C4-2B (cell line): ENCODE results near the gene TNNI3K.

Experiments
- H3K27ac ChIP-seq: fragments of 450-650 bp; 2 replicates; pipeline ENCODE4 v1.5.1; 2017
- CTCF ChIP-seq: fragments of 450-650 bp; conservative IDR thresholded peaks from 2 replicates; pipeline ENCODE4 v1.5.1; 2017; ENCODE audit warnings: mild to moderate bottlenecking
- ZFX ChIP-seq: fragments of 450-650 bp; IDR thresholded peaks from 2 replicates; pipeline ENCODE4 v1.6.1; 2017

Gene TNNI3K

GRCh38 chr1:74526708-74527107, 291.5 kb downstream of the TNNI3K start:
- TF ChIP-seq ZFX (no peak), CTCF (no peak)
- H3K27ac ChIP-seq = no peak overlapping the region

GRCh38 chr1:74528123-74528522, 292.9 kb downstream of the TNNI3K start:
- TF ChIP-seq ZFX = no peak
- no peak for TF ChIP-seq CTCF
- H3K27ac ChIP-seq = no peak overlapping the region

GRCh38 chr1:74530892-74531291, 295.7 kb downstream of the TNNI3K start:
- TF ChIP-seq CTCF (no peak), ZFX (no peak)

GRCh38 chr1:74531796-74532195, 296.6 kb downstream of the TNNI3K start:
- TF ChIP-seq CTCF (no peak), ZFX (no peak)
- H3K27ac ChIP-seq = no peak overlapping the region

More at GRCh38 chr1:74530892-74531291, 295.7 kb downstream of the TNNI3K start:
- no peak overlapping the region for H3K27ac ChIP-seq

GRCh38 chr1:74534241-74534640, 299.1 kb downstream of the TNNI3K start:
- TF ChIP-seq CTCF (no peak), ZFX (no peak)
- no peak overlapping the region for H3K27ac ChIP-seq

- TF ChIP-seq ZFX = no peak
- TF ChIP-seq CTCF = no peak
- H3K27ac ChIP-seq = no peak overlapping the region
Observed at GRCh38 chr1:74545821-74546220, 310.6 kb downstream of the TNNI3K start.

- TF ChIP-seq ZFX = no peak
- H3K27ac ChIP-seq = no peak overlapping the region
Observed at GRCh38 chr1:74548961-74549750, 314.0 kb downstream of the TNNI3K start.

- H3K27ac ChIP-seq = no peak overlapping the region
Observed at GRCh38 chr1:74549932-74550331, 314.7 kb downstream of the TNNI3K start.

More at GRCh38 chr1:74549932-74550331, 314.7 kb downstream of the TNNI3K start:
- TF ChIP-seq CTCF = no peak
- no peak for TF ChIP-seq ZFX
